ENCODE results near the gene SLC30A5.
"Not testable (repeated sequence)": the region's sequence is repeated elsewhere in the genome, so short reads cannot be mapped to it uniquely, and the experiment has no call there.

The SLC30A5 gene

GRCh38 chr5:69093771-69094482, at the start of gene SLC30A5:
Gene SLC30A5, plus strand, starts transcription at chr5:69094014. Its CDS starts 242 bp downstream, at chr5:69094256.
- DNase-seq (ENCODE audit: low read depth): peak; percentile 97

GRCh38 chr5:69045213-69045612, 48.6 kb upstream of the SLC30A5 start:
- not testable (repeated sequence) for DNase-seq (ENCODE audit: low read depth)

- DNase-seq (ENCODE audit: low read depth): no peak
These were observed 47.3 kb upstream of the SLC30A5 start for GRCh38 chr5:69046375-69046957.

GRCh38 chr5:69048230-69048629, 45.6 kb upstream of the SLC30A5 start:
- DNase-seq (ENCODE audit: low read depth): no peak

- DNase-seq (ENCODE audit: low read depth): no peak
These were observed 44.7 kb upstream of the SLC30A5 start for GRCh38 chr5:69049151-69049550.

- no peak for DNase-seq (ENCODE audit: low read depth)
These were observed 44.0 kb upstream of the SLC30A5 start for GRCh38 chr5:69049796-69050195.

GRCh38 chr5:69050214-69050613, 43.6 kb upstream of the SLC30A5 start:
- no peak for DNase-seq (ENCODE audit: low read depth)

GRCh38 chr5:69052181-69052580, 41.6 kb upstream of the SLC30A5 start:
- no peak for DNase-seq (ENCODE audit: low read depth)

- no peak for DNase-seq (ENCODE audit: low read depth)
These were observed 18.9 kb upstream of the SLC30A5 start for GRCh38 chr5:69074664-69075521.

- DNase-seq (ENCODE audit: low read depth): no peak
These were observed 18.2 kb upstream of the SLC30A5 start for GRCh38 chr5:69075522-69076179.

GRCh38 chr5:69078921-69079540, 14.8 kb upstream of the SLC30A5 start:
- DNase-seq (ENCODE audit: low read depth): no peak

GRCh38 chr5:69079556-69079955, 14.3 kb upstream of the SLC30A5 start:
- DNase-seq (ENCODE audit: low read depth): no peak

- DNase-seq (ENCODE audit: low read depth): no peak
These were observed 10.4 kb upstream of the SLC30A5 start for GRCh38 chr5:69083412-69083811.

GRCh38 chr5:69084195-69084594, 9.6 kb upstream of the SLC30A5 start:
- DNase-seq (ENCODE audit: low read depth): no peak

- DNase-seq (ENCODE audit: low read depth): no peak
These were observed 8.9 kb upstream of the SLC30A5 start for GRCh38 chr5:69084903-69085302.

- no peak for DNase-seq (ENCODE audit: low read depth)
These were observed 7.6 kb upstream of the SLC30A5 start for GRCh38 chr5:69086206-69086605.

- not testable (repeated sequence) for DNase-seq (ENCODE audit: low read depth)
These were observed 5.8 kb upstream of the SLC30A5 start for GRCh38 chr5:69088006-69088405.

- DNase-seq (ENCODE audit: low read depth): no peak
These were observed 3.7 kb upstream of the SLC30A5 start for GRCh38 chr5:69090158-69090557.

GRCh38 chr5:69091771-69092170, 2.0 kb upstream of the SLC30A5 start:
- no peak for DNase-seq (ENCODE audit: low read depth)

- DNase-seq (ENCODE audit: low read depth): no peak
These were observed 845 bp upstream of the SLC30A5 start for GRCh38 chr5:69092969-69093368.

- DNase-seq (ENCODE audit: low read depth): no peak
These were observed 5.5 kb downstream of the SLC30A5 start for GRCh38 chr5:69099302-69099701.

- no peak for DNase-seq (ENCODE audit: low read depth)
These were observed 9.7 kb downstream of the SLC30A5 start for GRCh38 chr5:69103521-69103920.
